ENCODE measurements around the gene ZNF778.
"Not testable (repeated sequence)": the region's sequence is repeated elsewhere in the genome, so short reads cannot be mapped to it uniquely, and the experiment has no call there.

Gene ZNF778

GRCh38 chr16:89219365-89219764 is 1.9 kb downstream of the ZNF778 start:
- DNase-seq = no peak

- DNase-seq = no peak
Observed at GRCh38 chr16:89221604-89222003, 4.1 kb downstream of the ZNF778 start.

GRCh38 chr16:89222931-89223330 is 5.4 kb downstream of the ZNF778 start:
- no peak for DNase-seq

GRCh38 chr16:89224665-89225064 is 7.2 kb downstream of the ZNF778 start:
- DNase-seq = no peak

- DNase-seq = peak; percentile 35
Observed at GRCh38 chr16:89230255-89230654, 12.8 kb downstream of the ZNF778 start.

- no peak for DNase-seq
Observed at GRCh38 chr16:89232107-89232506, 14.6 kb downstream of the ZNF778 start.

GRCh38 chr16:89233678-89234490 is 16.4 kb downstream of the ZNF778 start:
- no peak for DNase-seq

- no peak for DNase-seq
Observed at GRCh38 chr16:89237733-89238132, 20.2 kb downstream of the ZNF778 start.

GRCh38 chr16:89241187-89242007 is 23.9 kb downstream of the ZNF778 start:
- peak; percentile 91 for DNase-seq

- no peak for DNase-seq
Observed at GRCh38 chr16:89242795-89243200, 25.3 kb downstream of the ZNF778 start.

GRCh38 chr16:89243664-89244063 is 26.2 kb downstream of the ZNF778 start:
- DNase-seq = no peak

- not testable (repeated sequence) for DNase-seq
Observed at GRCh38 chr16:89244264-89244663, 26.8 kb downstream of the ZNF778 start.

GRCh38 chr16:89244754-89245153 is 27.3 kb downstream of the ZNF778 start:
- no peak for DNase-seq

GRCh38 chr16:89246383-89246902 is 28.9 kb downstream of the ZNF778 start:
- DNase-seq = no peak

GRCh38 chr16:89246903-89247733 is 29.6 kb downstream of the ZNF778 start:
- DNase-seq = peak; percentile 93

GRCh38 chr16:89247734-89248075 is 30.2 kb downstream of the ZNF778 start:
- peak; percentile 44 for DNase-seq

- DNase-seq = peak; percentile 21
Observed at GRCh38 chr16:89248196-89248982, 30.9 kb downstream of the ZNF778 start.

- DNase-seq = no peak
Observed at GRCh38 chr16:89253548-89254287, 36.2 kb downstream of the ZNF778 start.

GRCh38 chr16:89256651-89257254 is 39.2 kb downstream of the ZNF778 start:
- peak; percentile 77 for DNase-seq

GRCh38 chr16:89257281-89257731 is 39.8 kb downstream of the ZNF778 start:
- DNase-seq = peak; percentile 58

All from eye (tissue), 1 donor.